ENCODE results near the gene TRHDE.

TRHDE gene

GRCh38 chr12:72448805-72449204 lies 176.6 kb downstream of the TRHDE start:
- no peak overlapping the region for H3K9ac ChIP-seq (ENCODE audit: insufficient read length, low read depth)
- H3K9me3 ChIP-seq (ENCODE audit: insufficient read depth, low read length): peaks cover 16% of the 10 kb centered on the region
- no peak overlapping the region for H3K4me3 ChIP-seq (ENCODE audit: insufficient read length, low read depth)
- no peaks in the 10 kb centered on the region for H3K27me3 ChIP-seq (ENCODE audit: insufficient read depth, insufficient read length)
- DNase-seq (ENCODE audit: low read depth, low spot score): no peak
- no peaks in the 10 kb centered on the region for H3K36me3 ChIP-seq (ENCODE audit: insufficient read depth, insufficient read length, low read length)
- no peaks in the 10 kb centered on the region for H3K4me1 ChIP-seq (ENCODE audit: insufficient read depth, insufficient read length)
- TF ChIP-seq ZNF274 (IDR thresholded peaks at IDR 0.05; ENCODE audit: low read depth, low read length) (no peak), SUZ12 (IDR thresholded peaks at IDR 0.05; ENCODE audit: extremely low read depth, insufficient read depth, insufficient read length) (no peak), YY1 (IDR thresholded peaks at IDR 0.05; ENCODE audit: insufficient read depth, insufficient read length) (no peak)

DNA sequence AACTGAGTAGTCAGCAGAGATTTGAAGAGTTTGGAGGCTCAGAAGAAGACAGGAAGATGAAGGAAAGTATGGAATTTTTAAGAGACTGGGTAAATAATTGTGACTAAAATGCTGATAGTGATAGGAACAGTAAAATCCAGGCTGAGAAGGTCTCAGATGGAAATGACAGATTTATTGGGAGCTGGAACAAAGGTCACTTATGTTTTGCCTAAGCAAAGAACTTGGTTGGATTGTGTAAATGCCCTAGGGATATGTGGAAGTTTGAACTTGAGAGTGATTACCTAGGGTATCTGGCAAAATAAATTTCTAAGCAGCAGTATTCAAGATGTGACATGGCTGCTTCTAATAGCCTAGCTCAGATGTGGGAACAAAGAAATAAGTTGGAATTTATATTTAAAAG lies 180.9 kb downstream of the TRHDE start:
- Histone ChIP-seq H3K9ac (ENCODE audit: insufficient read length, low read depth) (no peak overlapping the region), H3K27me3 (ENCODE audit: insufficient read depth, insufficient read length) (no peaks in the 10 kb centered on the region), H3K4me3 (ENCODE audit: insufficient read length, low read depth) (no peak overlapping the region), H3K4me1 (ENCODE audit: insufficient read depth, insufficient read length) (no peaks in the 10 kb centered on the region), H3K36me3 (ENCODE audit: insufficient read depth, insufficient read length, low read length) (no peaks in the 10 kb centered on the region), H3K9me3 (ENCODE audit: insufficient read depth, low read length) (peaks cover 26% of the 10 kb centered on the region)
- TF ChIP-seq YY1 (IDR thresholded peaks at IDR 0.05; ENCODE audit: insufficient read depth, insufficient read length) (no peak), ZNF274 (IDR thresholded peaks at IDR 0.05; ENCODE audit: low read depth, low read length) (no peak), SUZ12 (IDR thresholded peaks at IDR 0.05; ENCODE audit: extremely low read depth, insufficient read depth, insufficient read length) (no peak)
- DNase-seq (ENCODE audit: low read depth, low spot score): no peak

DNA sequence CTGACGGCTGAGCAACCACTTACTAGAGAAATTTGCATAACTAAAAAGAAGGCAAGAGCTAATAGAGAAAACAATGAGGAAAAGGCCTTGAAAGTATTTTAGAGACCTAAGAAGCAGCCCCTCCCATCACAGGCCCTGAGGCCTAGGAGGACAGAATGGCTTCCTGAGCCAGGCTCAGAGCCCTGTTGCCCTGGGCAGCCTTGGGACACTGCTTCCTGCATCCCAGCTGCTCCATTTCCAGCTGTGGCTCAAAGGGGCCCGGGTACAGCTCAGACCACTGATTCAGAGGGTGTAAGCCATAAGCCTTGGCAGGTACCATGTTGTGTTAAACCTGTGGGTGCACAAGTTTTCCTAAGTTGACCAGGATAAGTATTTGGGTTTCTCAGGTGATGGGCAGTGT lies 181.4 kb downstream of the TRHDE start:
- Histone ChIP-seq H3K9me3 (ENCODE audit: insufficient read depth, low read length) (peaks cover 26% of the 10 kb centered on the region), H3K9ac (ENCODE audit: insufficient read length, low read depth) (no peak overlapping the region), H3K4me1 (ENCODE audit: insufficient read depth, insufficient read length) (no peaks in the 10 kb centered on the region), H3K27me3 (ENCODE audit: insufficient read depth, insufficient read length) (no peaks in the 10 kb centered on the region), H3K36me3 (ENCODE audit: insufficient read depth, insufficient read length, low read length) (no peaks in the 10 kb centered on the region), H3K4me3 (ENCODE audit: insufficient read length, low read depth) (no peak overlapping the region)
- peak; percentile 27 for DNase-seq (ENCODE audit: low read depth, low spot score)
- TF ChIP-seq SUZ12 (IDR thresholded peaks at IDR 0.05; ENCODE audit: extremely low read depth, insufficient read depth, insufficient read length): no peak
- TF ChIP-seq ZNF274 (IDR thresholded peaks at IDR 0.05; ENCODE audit: low read depth, low read length): no peak

DNA sequence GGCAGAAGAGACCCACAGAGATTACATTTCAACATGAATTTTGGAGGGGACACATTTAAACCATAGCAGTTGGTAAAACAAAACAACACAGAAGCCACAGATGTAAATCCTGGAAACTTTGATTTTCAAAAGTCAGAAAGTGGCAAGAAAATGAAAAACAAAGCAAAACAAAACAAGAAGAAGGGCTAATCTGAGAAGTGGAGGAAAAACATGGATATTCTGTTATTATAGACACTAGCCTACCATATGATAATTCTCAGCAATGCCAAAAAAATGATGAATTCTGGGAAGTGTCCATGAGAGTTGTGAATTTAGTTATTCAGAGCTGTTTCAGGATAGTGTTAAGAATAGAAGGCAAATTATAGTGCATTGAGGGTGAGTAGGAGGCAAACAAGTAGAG lies 192.3 kb downstream of the TRHDE start:
- Histone ChIP-seq H3K9ac (ENCODE audit: insufficient read length, low read depth) (no peak overlapping the region), H3K27me3 (ENCODE audit: insufficient read depth, insufficient read length) (no peaks in the 10 kb centered on the region), H3K9me3 (ENCODE audit: insufficient read depth, low read length) (no peaks in the 10 kb centered on the region), H3K36me3 (ENCODE audit: insufficient read depth, insufficient read length, low read length) (no peaks in the 10 kb centered on the region), H3K4me3 (ENCODE audit: insufficient read length, low read depth) (no peak overlapping the region), H3K4me1 (ENCODE audit: insufficient read depth, insufficient read length) (no peaks in the 10 kb centered on the region)
- no peak for DNase-seq (ENCODE audit: low read depth, low spot score)
- TF ChIP-seq SUZ12 (IDR thresholded peaks at IDR 0.05; ENCODE audit: extremely low read depth, insufficient read depth, insufficient read length): no peak
- TF ChIP-seq ZNF274 (IDR thresholded peaks at IDR 0.05; ENCODE audit: low read depth, low read length): no peak
- no peak for TF ChIP-seq YY1 (IDR thresholded peaks at IDR 0.05; ENCODE audit: insufficient read depth, insufficient read length)

DNA sequence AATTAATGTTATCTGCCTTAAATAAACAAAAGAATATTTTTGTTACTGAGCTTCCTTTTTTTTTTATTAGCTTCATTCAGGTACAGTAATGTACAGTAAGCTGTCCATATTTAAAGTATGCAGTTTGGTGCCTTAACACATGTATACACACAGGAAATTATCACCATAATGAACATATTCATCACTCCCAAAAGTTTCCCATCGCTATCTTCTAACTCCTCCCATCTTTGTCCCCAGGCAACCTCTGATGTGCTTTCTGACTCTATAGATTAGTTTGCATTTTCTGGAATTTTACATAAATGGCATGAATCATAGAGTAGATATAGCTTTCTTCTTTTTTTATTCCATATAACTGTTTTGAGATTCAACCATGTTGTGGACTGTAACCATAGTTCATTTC lies 193.0 kb downstream of the TRHDE start:
- no peaks in the 10 kb centered on the region for H3K27me3 ChIP-seq (ENCODE audit: insufficient read depth, insufficient read length)
- no peaks in the 10 kb centered on the region for H3K9me3 ChIP-seq (ENCODE audit: insufficient read depth, low read length)
- H3K36me3 ChIP-seq (ENCODE audit: insufficient read depth, insufficient read length, low read length): no peaks in the 10 kb centered on the region
- no peak for DNase-seq (ENCODE audit: low read depth, low spot score)
- H3K9ac ChIP-seq (ENCODE audit: insufficient read length, low read depth): no peak overlapping the region
- no peak overlapping the region for H3K4me3 ChIP-seq (ENCODE audit: insufficient read length, low read depth)
- no peaks in the 10 kb centered on the region for H3K4me1 ChIP-seq (ENCODE audit: insufficient read depth, insufficient read length)
- TF ChIP-seq SUZ12 (IDR thresholded peaks at IDR 0.05; ENCODE audit: extremely low read depth, insufficient read depth, insufficient read length) (no peak), ZNF274 (IDR thresholded peaks at IDR 0.05; ENCODE audit: low read depth, low read length) (no peak), YY1 (IDR thresholded peaks at IDR 0.05; ENCODE audit: insufficient read depth, insufficient read length) (no peak)

DNA sequence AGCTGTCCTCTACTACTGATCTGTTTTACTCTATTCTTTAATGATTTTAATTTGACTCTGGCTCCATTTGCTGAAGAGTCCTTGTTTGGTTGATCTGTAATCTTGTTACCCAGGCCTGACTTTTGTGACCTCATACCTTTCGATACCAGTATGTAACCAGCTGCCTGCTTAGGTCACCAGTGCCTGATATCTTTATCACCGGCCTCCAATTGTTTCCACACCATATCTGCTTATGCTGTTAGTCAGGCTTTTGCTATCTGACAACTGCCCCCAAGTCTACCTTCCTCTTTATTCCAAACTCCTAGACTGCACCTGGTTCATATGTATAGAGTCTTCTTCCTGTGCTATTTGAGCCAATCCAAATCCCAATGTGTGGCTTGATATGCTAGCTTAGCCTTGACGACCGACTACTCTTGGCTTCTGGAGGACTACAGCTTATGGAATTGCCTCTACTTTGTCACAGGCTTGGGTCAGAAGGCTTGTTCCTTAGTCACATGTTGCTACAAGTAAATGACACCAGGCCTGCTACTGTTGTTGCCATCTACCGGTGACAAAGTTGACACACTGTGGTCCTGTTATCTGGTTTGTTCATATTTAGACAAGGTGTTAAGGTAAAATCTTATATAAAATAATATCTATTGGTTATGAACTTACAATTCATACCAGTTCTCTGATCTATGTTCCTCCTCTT lies 193.9 kb downstream of the TRHDE start:
- DNase-seq (ENCODE audit: low read depth, low spot score): no peak
- H3K4me1 ChIP-seq (ENCODE audit: insufficient read depth, insufficient read length): no peaks in the 10 kb centered on the region
- TF ChIP-seq ZNF274 (IDR thresholded peaks at IDR 0.05; ENCODE audit: low read depth, low read length) (no peak), SUZ12 (IDR thresholded peaks at IDR 0.05; ENCODE audit: extremely low read depth, insufficient read depth, insufficient read length) (no peak), YY1 (IDR thresholded peaks at IDR 0.05; ENCODE audit: insufficient read depth, insufficient read length) (no peak)
- H3K36me3 ChIP-seq (ENCODE audit: insufficient read depth, insufficient read length, low read length): no peaks in the 10 kb centered on the region
- H3K9ac ChIP-seq (ENCODE audit: insufficient read length, low read depth): no peak overlapping the region
- H3K27me3 ChIP-seq (ENCODE audit: insufficient read depth, insufficient read length): no peaks in the 10 kb centered on the region
- H3K4me3 ChIP-seq (ENCODE audit: insufficient read length, low read depth): no peak overlapping the region
- H3K9me3 ChIP-seq (ENCODE audit: insufficient read depth, low read length): no peaks in the 10 kb centered on the region

DNA sequence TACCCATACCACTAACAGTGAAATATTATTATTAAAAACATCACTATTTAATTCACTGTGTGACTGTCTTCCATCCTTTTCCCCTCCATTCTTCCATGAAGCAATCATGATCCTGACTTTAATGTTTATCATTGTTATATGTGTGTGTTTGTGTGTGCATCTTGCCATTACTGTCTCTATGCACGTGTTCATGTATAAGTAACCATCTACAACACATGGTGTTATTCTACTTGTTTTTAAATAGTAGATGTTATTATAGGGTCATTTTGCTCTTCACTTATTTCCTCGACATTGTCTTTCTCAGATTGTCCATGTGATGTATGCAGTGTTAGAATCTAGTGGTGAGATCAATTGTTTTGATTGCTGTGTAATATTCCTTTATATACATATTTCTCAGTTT lies 195.8 kb downstream of the TRHDE start:
- no peak overlapping the region for H3K4me3 ChIP-seq (ENCODE audit: insufficient read length, low read depth)
- no peaks in the 10 kb centered on the region for H3K36me3 ChIP-seq (ENCODE audit: insufficient read depth, insufficient read length, low read length)
- no peak overlapping the region for H3K9ac ChIP-seq (ENCODE audit: insufficient read length, low read depth)
- DNase-seq (ENCODE audit: low read depth, low spot score): no peak
- no peaks in the 10 kb centered on the region for H3K9me3 ChIP-seq (ENCODE audit: insufficient read depth, low read length)
- no peaks in the 10 kb centered on the region for H3K27me3 ChIP-seq (ENCODE audit: insufficient read depth, insufficient read length)
- H3K4me1 ChIP-seq (ENCODE audit: insufficient read depth, insufficient read length): no peaks in the 10 kb centered on the region
- TF ChIP-seq SUZ12 (IDR thresholded peaks at IDR 0.05; ENCODE audit: extremely low read depth, insufficient read depth, insufficient read length): no peak
- TF ChIP-seq ZNF274 (IDR thresholded peaks at IDR 0.05; ENCODE audit: low read depth, low read length): no peak
